ENCODE data around the gene ABCB8.

ABCB8 gene

GRCh38 chr7:151061213-151062110 lies 33.2 kb downstream of the ABCB8 start:
- Histone ChIP-seq H3K9me3 (ENCODE audit: low read length) (no peaks in the 10 kb centered on the region), H3K27me3 (ENCODE audit: control insufficient read depth in 1 of 2, insufficient read depth in 2 of 2, low read length in 2 of 2) (no peaks in the 10 kb centered on the region), H3K4me3 (ENCODE audit: low read depth in 1 of 2, low read length in 2 of 2) (peak overlapping the region; percentile 38 to 97), H3K27ac (ENCODE audit: low read depth, low read length) (peak overlapping the region; percentile 97), H3K4me1 (ENCODE audit: insufficient read depth, low read length) (peaks cover 46% of the 10 kb centered on the region), H3K9ac (ENCODE audit: low read length) (peak overlapping the region; percentile 60), H3K36me3 (ENCODE audit: insufficient read depth, low read length) (peaks cover 20% of the 10 kb centered on the region)

DNA sequence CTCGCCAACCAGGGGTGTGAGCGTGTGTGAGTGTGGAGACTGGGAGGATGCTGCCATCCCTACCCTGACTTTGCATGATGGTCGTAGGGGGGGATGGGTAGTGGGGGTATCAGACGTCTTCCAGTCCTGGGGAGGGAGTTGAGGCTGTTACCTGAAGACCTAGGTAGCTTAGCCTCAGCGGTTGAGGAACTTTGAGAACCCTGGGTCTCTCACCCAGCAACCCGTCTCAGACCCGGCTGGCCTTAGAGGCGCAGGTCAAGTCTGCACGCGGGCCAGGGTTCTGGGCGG lies 33.8 kb downstream of the ABCB8 start:
- peaks cover 24% of the 10 kb centered on the region for H3K36me3 ChIP-seq (ENCODE audit: insufficient read depth, low read length)
- peaks cover 41% of the 10 kb centered on the region for H3K4me1 ChIP-seq (ENCODE audit: insufficient read depth, low read length)
- H3K27me3 ChIP-seq (ENCODE audit: control insufficient read depth in 1 of 2, insufficient read depth in 2 of 2, low read length in 2 of 2): no peaks in the 10 kb centered on the region
- no peaks in the 10 kb centered on the region for H3K9me3 ChIP-seq (ENCODE audit: low read length)
- H3K27ac ChIP-seq (ENCODE audit: low read depth, low read length): peak overlapping the region; percentile 97
- H3K9ac ChIP-seq (ENCODE audit: low read length): peak overlapping the region; percentile 60
- H3K4me3 ChIP-seq (ENCODE audit: low read depth in 1 of 2, low read length in 2 of 2): peak overlapping the region in 1 of 2 donors; percentile 97

GRCh38 chr7:151062399-151063211 lies 34.4 kb downstream of the ABCB8 start:
- Histone ChIP-seq H3K9me3 (ENCODE audit: low read length) (no peaks in the 10 kb centered on the region), H3K27me3 (ENCODE audit: control insufficient read depth in 1 of 2, insufficient read depth in 2 of 2, low read length in 2 of 2) (no peaks in the 10 kb centered on the region), H3K27ac (ENCODE audit: low read depth, low read length) (peak overlapping the region; percentile 97), H3K9ac (ENCODE audit: low read length) (no peak overlapping the region), H3K4me1 (ENCODE audit: insufficient read depth, low read length) (peaks cover 37% of the 10 kb centered on the region), H3K4me3 (ENCODE audit: low read depth in 1 of 2, low read length in 2 of 2) (peak overlapping the region in 1 of 2 donors; percentile 13), H3K36me3 (ENCODE audit: insufficient read depth, low read length) (peaks cover 30% of the 10 kb centered on the region)

- Histone ChIP-seq H3K4me3 (ENCODE audit: low read depth in 1 of 2, low read length in 2 of 2) (peak overlapping the region in 1 of 2 donors; percentile 13), H3K36me3 (ENCODE audit: insufficient read depth, low read length) (peaks cover 36% of the 10 kb centered on the region), H3K27ac (ENCODE audit: low read depth, low read length) (peak overlapping the region; percentile 44), H3K9ac (ENCODE audit: low read length) (no peak overlapping the region), H3K9me3 (ENCODE audit: low read length) (no peaks in the 10 kb centered on the region), H3K27me3 (ENCODE audit: control insufficient read depth in 1 of 2, insufficient read depth in 2 of 2, low read length in 2 of 2) (no peaks in the 10 kb centered on the region), H3K4me1 (ENCODE audit: insufficient read depth, low read length) (peaks cover 37% of the 10 kb centered on the region)
These were observed 34.9 kb downstream of the ABCB8 start for GRCh38 chr7:151063212-151063561.

DNA sequence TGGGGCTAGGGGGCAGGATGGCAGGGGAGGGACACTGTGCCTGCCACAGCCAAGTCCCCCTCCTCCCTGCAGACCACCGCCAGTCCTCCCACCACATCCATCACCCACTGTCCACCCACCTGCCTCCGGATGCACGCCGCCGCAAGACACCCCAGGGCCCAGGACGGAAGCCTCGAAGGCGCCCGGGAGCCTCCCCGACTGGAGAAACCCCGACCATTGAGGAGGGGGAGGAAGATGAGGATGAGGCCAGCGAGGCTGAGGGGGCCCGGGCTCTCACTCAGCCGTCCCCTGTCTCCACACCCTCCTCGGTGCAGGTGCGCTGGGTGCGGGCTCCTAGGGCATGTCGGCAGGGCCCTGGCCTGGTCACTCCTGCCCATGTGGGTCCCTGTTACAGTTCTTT lies 36.2 kb downstream of the ABCB8 start:
- Histone ChIP-seq H3K4me1 (ENCODE audit: insufficient read depth, low read length) (peaks cover 27% of the 10 kb centered on the region), H3K9me3 (ENCODE audit: low read length) (no peaks in the 10 kb centered on the region), H3K27me3 (ENCODE audit: control insufficient read depth in 1 of 2, insufficient read depth in 2 of 2, low read length in 2 of 2) (no peaks in the 10 kb centered on the region), H3K36me3 (ENCODE audit: insufficient read depth, low read length) (peaks cover 44% of the 10 kb centered on the region), H3K4me3 (ENCODE audit: low read depth in 1 of 2, low read length in 2 of 2) (no peak overlapping the region), H3K27ac (ENCODE audit: low read depth, low read length) (no peak overlapping the region), H3K9ac (ENCODE audit: low read length) (no peak overlapping the region)

GRCh38 chr7:151064993-151065392 lies 36.7 kb downstream of the ABCB8 start:
- peaks cover 27% of the 10 kb centered on the region for H3K4me1 ChIP-seq (ENCODE audit: insufficient read depth, low read length)
- no peaks in the 10 kb centered on the region for H3K27me3 ChIP-seq (ENCODE audit: control insufficient read depth in 1 of 2, insufficient read depth in 2 of 2, low read length in 2 of 2)
- no peak overlapping the region for H3K4me3 ChIP-seq (ENCODE audit: low read depth in 1 of 2, low read length in 2 of 2)
- no peak overlapping the region for H3K27ac ChIP-seq (ENCODE audit: low read depth, low read length)
- H3K9ac ChIP-seq (ENCODE audit: low read length): no peak overlapping the region
- H3K9me3 ChIP-seq (ENCODE audit: low read length): no peaks in the 10 kb centered on the region
- H3K36me3 ChIP-seq (ENCODE audit: insufficient read depth, low read length): peaks cover 49% of the 10 kb centered on the region

- Histone ChIP-seq H3K4me3 (ENCODE audit: low read depth in 1 of 2, low read length in 2 of 2) (no peak overlapping the region), H3K36me3 (ENCODE audit: insufficient read depth, low read length) (peaks cover 54% of the 10 kb centered on the region), H3K9ac (ENCODE audit: low read length) (no peak overlapping the region), H3K4me1 (ENCODE audit: insufficient read depth, low read length) (peaks cover 25% of the 10 kb centered on the region), H3K27me3 (ENCODE audit: control insufficient read depth in 1 of 2, insufficient read depth in 2 of 2, low read length in 2 of 2) (no peaks in the 10 kb centered on the region), H3K27ac (ENCODE audit: low read depth, low read length) (no peak overlapping the region), H3K9me3 (ENCODE audit: low read length) (no peaks in the 10 kb centered on the region)
These were observed 37.3 kb downstream of the ABCB8 start for GRCh38 chr7:151065516-151065915.

DNA sequence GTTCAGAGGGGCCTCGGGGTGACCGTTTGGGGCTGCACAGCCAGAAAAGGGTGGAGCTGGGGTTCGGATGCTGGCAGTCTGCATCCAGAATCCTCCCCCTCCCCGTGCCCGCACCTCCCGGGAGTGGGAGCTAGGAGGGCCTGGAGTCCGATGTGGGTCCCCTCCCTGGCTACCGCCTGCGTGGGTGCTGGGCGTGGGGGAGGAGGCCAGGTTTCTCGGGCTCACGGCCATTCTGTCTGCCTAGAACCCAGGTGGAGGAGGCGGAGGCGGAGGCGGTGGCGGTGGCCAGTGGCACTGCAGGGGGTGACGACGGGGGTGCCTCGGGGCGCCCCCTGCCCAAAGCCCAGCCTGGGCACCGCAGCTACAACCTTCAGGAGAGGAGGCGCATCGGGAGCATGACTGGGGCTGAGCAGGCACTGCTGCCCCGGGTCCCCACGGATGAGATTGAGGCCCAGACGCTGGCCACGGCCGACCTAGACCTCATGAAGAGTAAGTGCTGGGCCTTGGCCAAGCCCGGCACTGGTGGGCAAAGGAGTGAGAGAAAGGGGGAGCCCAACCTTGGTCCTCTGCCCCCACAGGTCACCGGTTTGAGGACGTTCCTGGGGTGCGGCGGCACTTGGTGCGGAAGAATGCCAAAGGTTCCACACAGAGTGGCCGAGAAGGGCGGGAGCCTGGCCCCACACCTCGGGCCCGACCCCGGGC lies 38.2 kb downstream of the ABCB8 start:
- peaks cover 61% of the 10 kb centered on the region for H3K36me3 ChIP-seq (ENCODE audit: insufficient read depth, low read length)
- no peaks in the 10 kb centered on the region for H3K9me3 ChIP-seq (ENCODE audit: low read length)
- peaks cover 16% of the 10 kb centered on the region for H3K4me1 ChIP-seq (ENCODE audit: insufficient read depth, low read length)
- H3K9ac ChIP-seq (ENCODE audit: low read length): no peak overlapping the region
- H3K4me3 ChIP-seq (ENCODE audit: low read depth in 1 of 2, low read length in 2 of 2): no peak overlapping the region
- no peak overlapping the region for H3K27ac ChIP-seq (ENCODE audit: low read depth, low read length)
- no peaks in the 10 kb centered on the region for H3K27me3 ChIP-seq (ENCODE audit: control insufficient read depth in 1 of 2, insufficient read depth in 2 of 2, low read length in 2 of 2)

GRCh38 chr7:151068069-151068773 lies 40.0 kb downstream of the ABCB8 start:
- H3K27me3 ChIP-seq (ENCODE audit: control insufficient read depth in 1 of 2, insufficient read depth in 2 of 2, low read length in 2 of 2): no peaks in the 10 kb centered on the region
- H3K27ac ChIP-seq (ENCODE audit: low read depth, low read length): no peak overlapping the region
- H3K9ac ChIP-seq (ENCODE audit: low read length): no peak overlapping the region
- H3K36me3 ChIP-seq (ENCODE audit: insufficient read depth, low read length): peaks cover 70% of the 10 kb centered on the region
- peaks cover 3% of the 10 kb centered on the region for H3K4me1 ChIP-seq (ENCODE audit: insufficient read depth, low read length)
- no peak overlapping the region for H3K4me3 ChIP-seq (ENCODE audit: low read depth in 1 of 2, low read length in 2 of 2)
- no peaks in the 10 kb centered on the region for H3K9me3 ChIP-seq (ENCODE audit: low read length)

DNA sequence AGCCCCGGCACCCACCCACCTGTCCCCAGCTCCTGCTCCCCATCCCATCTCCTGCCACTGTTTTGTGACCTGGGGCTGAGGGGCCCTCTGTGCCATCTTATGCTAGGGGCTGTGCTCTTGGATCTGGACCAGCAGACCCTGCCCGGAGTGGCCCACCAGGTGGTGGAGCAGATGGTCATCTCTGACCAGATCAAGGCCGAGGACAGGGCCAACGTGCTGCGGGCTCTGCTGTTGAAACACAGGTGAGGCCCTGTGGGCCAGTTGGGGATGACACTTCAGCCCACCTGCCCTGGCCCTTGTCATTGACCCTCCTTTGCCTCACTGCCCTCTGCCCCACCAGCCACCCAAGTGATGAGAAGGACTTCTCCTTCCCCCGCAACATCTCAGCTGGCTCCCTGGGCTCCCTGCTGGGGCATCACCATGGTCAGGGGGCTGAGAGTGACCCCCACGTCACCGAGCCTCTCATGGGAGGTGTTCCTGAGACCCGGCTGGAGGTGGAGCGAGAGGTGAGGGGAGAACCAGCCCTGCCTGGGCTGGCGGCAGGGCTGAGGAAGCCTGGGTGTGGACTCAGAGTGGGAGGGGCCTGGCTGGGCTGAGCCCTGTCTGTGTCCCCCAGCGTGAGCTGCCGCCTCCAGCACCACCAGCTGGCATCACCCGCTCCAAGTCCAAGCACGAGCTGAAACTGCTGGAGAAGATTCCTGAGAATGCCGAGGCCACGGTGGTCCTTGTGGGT lies 41.8 kb downstream of the ABCB8 start:
- no peak overlapping the region for H3K4me3 ChIP-seq (ENCODE audit: low read depth in 1 of 2, low read length in 2 of 2)
- no peak overlapping the region for H3K27ac ChIP-seq (ENCODE audit: low read depth, low read length)
- no peaks in the 10 kb centered on the region for H3K9me3 ChIP-seq (ENCODE audit: low read length)
- no peaks in the 10 kb centered on the region for H3K27me3 ChIP-seq (ENCODE audit: control insufficient read depth in 1 of 2, insufficient read depth in 2 of 2, low read length in 2 of 2)
- H3K4me1 ChIP-seq (ENCODE audit: insufficient read depth, low read length): no peaks in the 10 kb centered on the region
- H3K36me3 ChIP-seq (ENCODE audit: insufficient read depth, low read length): peaks cover 79% of the 10 kb centered on the region
- no peak overlapping the region for H3K9ac ChIP-seq (ENCODE audit: low read length)
